Activated CD4-positive, alpha-beta T cell treated with anti-CD3 and anti-CD28 coated beads, Interleukin-10, Interleukin-2, amounts not matched to agents 100 ng/mL and 50 ng/mL, durations not matched to agents 16 hours and 8 hours (primary cell): ENCODE measurements around the gene WNT11.

Source experiments
- DNase-seq: peaks from one replicate; pipeline ENCODE4 v3.0.0-alpha.2; 2020

Gene WNT11

GRCh38 chr11:76152086-76152681 lies 54.1 kb downstream of the WNT11 start:
- peak; percentile 94 for DNase-seq

- DNase-seq, result no peak
These were observed 54.7 kb downstream of the WNT11 start for GRCh38 chr11:76151556-76152085.

- DNase-seq, result no peak
These were observed 56.2 kb downstream of the WNT11 start for GRCh38 chr11:76150141-76150540.

GRCh38 chr11:76149713-76150112 lies 56.6 kb downstream of the WNT11 start:
- DNase-seq, result no peak

GRCh38 chr11:76148941-76149613 lies 57.2 kb downstream of the WNT11 start:
- no peak for DNase-seq

GRCh38 chr11:76148231-76148630 lies 58.1 kb downstream of the WNT11 start:
- DNase-seq, result no peak

GRCh38 chr11:76147106-76147740 lies 59.1 kb downstream of the WNT11 start:
- no peak for DNase-seq

- DNase-seq, result no peak
These were observed 63.0 kb downstream of the WNT11 start for GRCh38 chr11:76143274-76143673.

GRCh38 chr11:76141901-76142588 lies 64.3 kb downstream of the WNT11 start:
- no peak for DNase-seq

- DNase-seq, result no peak
These were observed 65.3 kb downstream of the WNT11 start for GRCh38 chr11:76140912-76141574.

- no peak for DNase-seq
These were observed 67.0 kb downstream of the WNT11 start for GRCh38 chr11:76139314-76139713.
